GM19324 (cell line): ENCODE results near the gene GPR152.

Experiments used
- ATAC-seq: cut with Tn5 transposase; IDR thresholded peaks from one replicate; pipeline ENCODE4 v1.9.1; 2021; ENCODE audit warnings: mild to moderate bottlenecking, moderate library complexity; ENCODE audit not compliant: unreplicated experiment, low FRiP score

GPR152 gene

GRCh38 chr11:67401495-67402191, 50.9 kb downstream of the GPR152 start, which contains the start of gene PPP1CA:
Gene PPP1CA (minus strand): TSS chr11:67401858. CDS start chr11:67401782, 76 bp downstream.
- ATAC-seq, result peak; percentile 74
